Liver (tissue), 3 donors: ENCODE data around the gene MYO9A.

Experiments
- ATF3 ChIP-seq: IDR thresholded peaks from 2 replicates; pipeline ENCODE4 v1.6.1; 2016; ENCODE audit warnings: antibody characterized with exemption
- CTCF ChIP-seq: fragments of 150-350 bp; IDR thresholded peaks from 2 replicates; pipeline ENCODE4 v1.5.1; 2017; ENCODE audit warnings: improper control_type of control experiment, low read depth, low read length; ENCODE audit not compliant: missing input control
- EGR1 ChIP-seq, 2 donors: IDR thresholded peaks; 2 replicates each; pipeline ENCODE4 v1.6.1; 2016 to 2018; ENCODE audit warnings: antibody characterized with exemption in 2 of 2, low read depth in 2 of 2
- GABPA ChIP-seq, 2 donors: IDR thresholded peaks in 1 of 2; conservative IDR thresholded peaks in 1 of 2; 2 replicates each; pipeline ENCODE4 v1.6.1; 2016; ENCODE audit warnings: antibody characterized with exemption in 2 of 2, mild to moderate bottlenecking in 1 of 2, moderate library complexity in 1 of 2
- JUND ChIP-seq, 2 donors: IDR thresholded peaks; 2 replicates each; pipeline ENCODE4 v1.6.1; 2016; ENCODE audit warnings: antibody characterized with exemption in 2 of 2
- MAX ChIP-seq: IDR thresholded peaks from 2 replicates; pipeline ENCODE4 v1.6.1; 2016; ENCODE audit warnings: antibody characterized with exemption
- REST ChIP-seq: IDR thresholded peaks from 2 replicates; pipeline ENCODE4 v1.6.1; 2016; ENCODE audit warnings: antibody characterized with exemption, mild to moderate bottlenecking
- SP1 ChIP-seq: IDR thresholded peaks from 2 replicates; pipeline ENCODE4 v1.6.1; 2018; ENCODE audit warnings: antibody characterized with exemption, mild to moderate bottlenecking
- TAF1 ChIP-seq: conservative IDR thresholded peaks from 2 replicates; pipeline ENCODE4 v1.6.1; 2016; ENCODE audit warnings: antibody characterized with exemption, mild to moderate bottlenecking
- ZBTB33 ChIP-seq: IDR thresholded peaks from 2 replicates; pipeline ENCODE4 v1.6.1; 2016; ENCODE audit warnings: antibody characterized with exemption
- donor health status: healthy.
- donor health status: healthy.

- TF ChIP-seq CTCF, result no peak
- TF ChIP-seq TAF1, result no peak
- TF ChIP-seq ZBTB33, result no peak
- no peak for TF ChIP-seq JUND (IDR thresholded peaks at IDR 0.05)
- no peak for TF ChIP-seq EGR1 (IDR thresholded peaks at IDR 0.05; ENCODE audit: low read depth in 2 of 2)
- TF ChIP-seq REST, result no peak
- TF ChIP-seq MAX, result no peak
- no peak for TF ChIP-seq ATF3
- TF ChIP-seq GABPA (IDR thresholded peaks at IDR 0.05 in 1 of 2, conservative IDR thresholded peaks at IDR 0.05 in 1 of 2), result no peak
- TF ChIP-seq SP1, result no peak
These were observed 82.9 kb downstream of the MYO9A start for GRCh38 chr15:72034859-72035650.
